ENCODE results near the gene IL36B.

Gene IL36B

DNA sequence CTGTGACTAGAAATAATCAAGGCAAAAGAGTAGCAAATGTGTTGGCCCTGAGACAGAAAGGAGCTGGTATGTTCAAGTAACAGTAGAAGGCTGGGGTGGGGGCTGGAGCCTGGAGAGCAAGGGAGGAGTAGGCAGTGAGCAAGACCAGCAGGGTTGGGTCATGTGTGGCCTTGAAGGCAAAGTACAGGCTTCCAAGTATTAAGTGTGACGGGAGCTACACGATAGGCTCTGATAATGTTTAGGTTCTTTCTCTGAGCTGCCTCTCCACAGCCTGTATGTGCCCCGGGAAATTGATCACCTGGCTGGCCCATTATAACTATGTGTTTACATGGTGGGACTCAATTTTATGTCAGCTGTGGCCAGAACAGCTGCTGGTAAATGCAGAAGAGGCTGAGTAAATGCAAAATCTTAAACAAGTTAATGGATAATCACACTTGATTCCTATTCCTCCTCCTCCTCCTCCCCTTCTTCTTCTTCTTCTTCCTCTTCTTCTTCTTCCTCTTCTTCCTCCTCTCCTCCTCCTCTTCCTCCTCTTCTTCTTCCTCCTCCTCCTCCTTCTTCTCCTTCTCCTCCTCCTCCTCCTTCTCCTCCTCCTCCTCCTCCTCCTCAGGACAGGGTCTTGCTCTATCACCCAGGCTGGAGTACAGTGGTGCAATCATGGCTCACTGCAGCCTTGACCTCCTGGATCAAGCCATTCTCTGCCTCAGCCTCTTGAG, 24.4 kb upstream of the IL36B start:
- TF ChIP-seq, protein P1, sequence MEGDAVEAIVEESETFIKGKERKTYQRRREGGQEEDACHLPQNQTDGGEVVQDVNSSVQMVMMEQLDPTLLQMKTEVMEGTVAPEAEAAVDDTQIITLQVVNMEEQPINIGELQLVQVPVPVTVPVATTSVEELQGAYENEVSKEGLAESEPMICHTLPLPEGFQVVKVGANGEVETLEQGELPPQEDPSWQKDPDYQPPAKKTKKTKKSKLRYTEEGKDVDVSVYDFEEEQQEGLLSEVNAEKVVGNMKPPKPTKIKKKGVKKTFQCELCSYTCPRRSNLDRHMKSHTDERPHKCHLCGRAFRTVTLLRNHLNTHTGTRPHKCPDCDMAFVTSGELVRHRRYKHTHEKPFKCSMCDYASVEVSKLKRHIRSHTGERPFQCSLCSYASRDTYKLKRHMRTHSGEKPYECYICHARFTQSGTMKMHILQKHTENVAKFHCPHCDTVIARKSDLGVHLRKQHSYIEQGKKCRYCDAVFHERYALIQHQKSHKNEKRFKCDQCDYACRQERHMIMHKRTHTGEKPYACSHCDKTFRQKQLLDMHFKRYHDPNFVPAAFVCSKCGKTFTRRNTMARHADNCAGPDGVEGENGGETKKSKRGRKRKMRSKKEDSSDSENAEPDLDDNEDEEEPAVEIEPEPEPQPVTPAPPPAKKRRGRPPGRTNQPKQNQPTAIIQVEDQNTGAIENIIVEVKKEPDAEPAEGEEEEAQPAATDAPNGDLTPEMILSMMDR (IDR thresholded peaks at IDR 0.05; ENCODE audit: low read depth, low read length) = no peak
- DNase-seq (ENCODE audit: low read depth in 2 of 2) = no peak
- no peak overlapping the region for H3K4me3 ChIP-seq (replicated peaks in 1 of 2; ENCODE audit: low read depth in 2 of 2, low read length in 2 of 2)

GRCh38 chr2:113075600-113075999, 22.9 kb upstream of the IL36B start:
- TF ChIP-seq, protein P1 (IDR thresholded peaks at IDR 0.05; ENCODE audit: low read depth, low read length) = no peak
- no peak for DNase-seq (ENCODE audit: low read depth in 2 of 2)
- H3K4me3 ChIP-seq (replicated peaks in 1 of 2; ENCODE audit: low read depth in 2 of 2, low read length in 2 of 2) = no peak overlapping the region

- no peak overlapping the region for H3K4me3 ChIP-seq (replicated peaks in 1 of 2; ENCODE audit: low read depth in 2 of 2, low read length in 2 of 2)
- TF ChIP-seq, protein P1 (IDR thresholded peaks at IDR 0.05; ENCODE audit: low read depth, low read length) = no peak
- DNase-seq (ENCODE audit: low read depth in 2 of 2) = no peak
Measured at GRCh38 chr2:113075030-113075429, 22.4 kb upstream of the IL36B start.

- no peak for DNase-seq (ENCODE audit: low read depth in 2 of 2)
- H3K4me3 ChIP-seq (replicated peaks in 1 of 2; ENCODE audit: low read depth in 2 of 2, low read length in 2 of 2) = no peak overlapping the region
- TF ChIP-seq, protein P1 (IDR thresholded peaks at IDR 0.05; ENCODE audit: low read depth, low read length) = no peak
Measured at GRCh38 chr2:113073325-113073834, 20.7 kb upstream of the IL36B start.

DNA sequence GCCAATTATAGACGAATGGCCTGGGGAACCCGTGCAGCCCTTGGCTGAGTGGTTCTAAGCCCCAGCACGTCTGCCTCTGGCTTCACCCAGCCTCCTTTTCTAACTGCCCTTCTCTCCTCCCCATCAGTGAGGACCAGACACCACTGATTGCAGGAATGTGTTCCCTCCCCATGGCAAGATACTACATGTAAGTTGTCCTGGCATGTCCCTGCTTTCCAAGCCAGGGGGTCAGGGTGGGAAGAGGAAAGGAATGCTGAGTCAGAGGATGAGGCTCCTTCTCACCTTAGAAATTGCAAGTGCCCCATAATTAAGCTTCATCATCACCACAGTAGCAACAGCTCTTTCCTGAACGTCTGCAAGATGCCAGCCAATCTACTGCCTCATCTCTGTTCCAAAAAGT, 19.9 kb upstream of the IL36B start:
- DNase-seq (ENCODE audit: low read depth in 2 of 2) = no peak
- TF ChIP-seq, protein P1 (IDR thresholded peaks at IDR 0.05; ENCODE audit: low read depth, low read length) = no peak
- H3K4me3 ChIP-seq (replicated peaks in 1 of 2; ENCODE audit: low read depth in 2 of 2, low read length in 2 of 2) = no peak overlapping the region

GRCh38 chr2:113070606-113070975, 17.9 kb upstream of the IL36B start:
- TF ChIP-seq, protein P1 (IDR thresholded peaks at IDR 0.05; ENCODE audit: low read depth, low read length) = no peak
- H3K4me3 ChIP-seq (replicated peaks in 1 of 2; ENCODE audit: low read depth in 2 of 2, low read length in 2 of 2) = no peak overlapping the region
- no peak for DNase-seq (ENCODE audit: low read depth in 2 of 2)
